GM12892 (cell line): ENCODE data around the gene RPUSD1. TPM values are rescaled to one million over a fixed set of nuclear protein-coding genes. Genes with fewer than 3 reads are reported as not detected.
"Not testable (repeated sequence)": the region's sequence is repeated elsewhere in the genome, so short reads cannot be mapped to it uniquely, and the experiment has no call there.

ENCODE experiments used
- DNase-seq: peaks from one replicate; pipeline ENCODE4 v3.0.0; 2011; ENCODE audit not compliant: insufficient read length
- FAIRE-seq: peaks from 2 replicates; lab custom pipeline; 2011; peaks lifted over from hg19 to GRCh38; lab: Jason Lieb, UNC
- POLR2A ChIP-seq: IDR thresholded peaks from 2 replicates; pipeline ENCODE4 v1.6.1; 2011; ENCODE audit warnings: low read depth, low read length, control low read depth
- POLR2AphosphoS5 ChIP-seq: IDR thresholded peaks from 2 replicates; pipeline ENCODE4 v1.6.1; 2011; ENCODE audit warnings: low read depth, low read length, control low read depth
- TAF1 ChIP-seq: IDR thresholded peaks from 2 replicates; pipeline ENCODE4 v1.6.1; 2011; ENCODE audit warnings: low read depth, mild to moderate bottlenecking, control low read depth, low read length, borderline replicate concordance
- polyA plus RNA-seq: library from polyadenylated mRNA; unstranded; fragments of >200 nt; gene quantifications from one replicate; pipeline ENCODE4 v1.2.1, GENCODE V29; 2012; ENCODE audit warnings: missing spikeins, inconsistent platforms; ENCODE audit not compliant: missing spikeins

RPUSD1 gene, protein sequence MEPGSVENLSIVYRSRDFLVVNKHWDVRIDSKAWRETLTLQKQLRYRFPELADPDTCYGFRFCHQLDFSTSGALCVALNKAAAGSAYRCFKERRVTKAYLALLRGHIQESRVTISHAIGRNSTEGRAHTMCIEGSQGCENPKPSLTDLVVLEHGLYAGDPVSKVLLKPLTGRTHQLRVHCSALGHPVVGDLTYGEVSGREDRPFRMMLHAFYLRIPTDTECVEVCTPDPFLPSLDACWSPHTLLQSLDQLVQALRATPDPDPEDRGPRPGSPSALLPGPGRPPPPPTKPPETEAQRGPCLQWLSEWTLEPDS
- 5.7 TPM for polyA plus RNA-seq

DNA sequence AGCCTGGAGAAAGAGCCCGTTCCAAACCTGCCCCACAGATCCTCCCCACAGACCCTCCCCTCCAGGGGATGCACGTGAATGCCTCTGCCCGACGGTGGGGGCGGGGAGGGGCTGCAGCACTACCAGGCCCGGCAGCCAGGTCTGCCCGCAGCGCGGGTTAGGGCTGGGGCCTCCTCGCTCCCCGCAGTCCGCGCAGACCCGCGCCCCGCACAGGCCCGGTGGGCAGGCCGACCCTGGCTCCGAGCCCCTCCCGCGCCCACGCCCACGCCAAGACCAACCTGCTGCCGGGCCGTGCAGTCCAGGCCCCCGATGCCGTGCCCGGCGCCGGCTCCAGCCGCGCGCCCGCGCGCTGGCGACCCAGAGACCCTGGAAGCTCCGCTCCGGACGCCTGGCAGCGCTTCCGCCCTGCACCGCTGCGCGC lies at the start of gene RPUSD1:
Gene RPUSD1 (minus strand): TSS at position 404 of the 421 bp plus-strand sequence. CDS start 644 bp downstream, outside the sequence.
- FAIRE-seq = no peak
- TF ChIP-seq POLR2A (peak; percentile 69; the same call in 1 of the 2 replicates), TAF1 (peak; percentile 49; the same call in 1 of the 2 replicates), POLR2AphosphoS5 (peak; percentile 52; the same call in 1 of the 2 replicates)

DNA sequence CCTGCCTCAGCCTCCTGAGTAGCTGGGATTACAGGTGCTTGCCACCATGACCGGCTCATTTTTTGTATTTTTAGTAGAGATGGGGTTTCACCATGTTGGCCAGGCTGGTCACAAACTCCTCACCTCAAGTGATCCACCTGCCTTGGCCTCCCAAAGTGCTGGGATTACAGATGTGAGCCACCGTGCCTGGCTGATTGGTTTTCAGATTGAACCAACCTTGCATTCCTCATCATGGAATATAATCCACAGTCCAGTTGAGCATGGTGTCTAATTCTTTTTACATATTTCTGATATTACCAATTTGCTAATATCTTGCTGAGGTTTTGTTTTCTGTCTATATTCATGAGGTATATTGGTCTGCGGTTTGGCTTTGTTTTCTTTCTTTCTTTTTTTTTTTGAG lies 48.6 kb upstream of the RPUSD1 start:
- FAIRE-seq = not testable (repeated sequence)

More for the DNA sequence above, at the start of gene RPUSD1:
- no peak for DNase-seq

DNA sequence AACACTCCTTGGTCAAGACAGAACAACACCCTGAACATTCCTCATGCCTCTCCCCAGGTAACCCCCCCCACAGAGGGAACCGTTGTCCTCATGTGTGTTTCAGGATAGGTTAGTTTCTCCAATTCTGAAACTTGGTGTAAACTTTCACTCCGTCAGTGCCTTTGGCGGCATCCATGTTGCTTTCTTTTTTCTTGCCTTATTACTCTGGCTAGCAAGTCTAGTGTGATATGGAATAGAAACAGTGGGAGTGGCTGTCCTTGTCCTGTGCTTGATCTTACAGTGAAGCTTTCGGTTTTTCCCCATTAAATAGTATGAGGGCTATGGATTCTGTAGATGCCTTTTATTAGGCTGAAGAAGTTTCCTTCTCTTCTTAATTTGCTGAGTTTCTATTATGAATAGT lies 48.0 kb upstream of the RPUSD1 start:
- no peak for TF ChIP-seq POLR2A
- FAIRE-seq = no peak

More for the DNA sequence above, 48.6 kb upstream of the RPUSD1 start:
- DNase-seq = not testable (repeated sequence)

DNA sequence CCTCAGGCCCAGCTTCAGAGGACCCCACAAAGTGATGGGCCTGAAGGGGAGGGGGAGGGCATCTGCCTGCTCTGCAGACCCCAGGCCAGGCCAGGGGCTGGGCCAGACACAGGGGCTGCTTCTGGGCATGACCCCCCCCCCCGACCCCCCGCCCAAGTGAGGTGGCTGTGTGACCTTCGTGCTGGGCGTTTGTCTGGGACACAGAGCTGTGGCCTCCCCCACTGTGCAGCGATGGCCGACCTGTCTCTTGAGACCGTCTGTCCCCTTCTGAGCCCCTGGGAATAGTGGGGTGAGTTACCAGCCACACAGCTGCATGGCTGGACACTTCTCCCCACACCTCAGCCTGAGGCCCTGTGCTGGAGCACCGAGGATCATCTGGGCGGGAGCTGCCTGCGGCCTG lies 47.2 kb upstream of the RPUSD1 start:
- TF ChIP-seq TAF1 (no peak), POLR2AphosphoS5 (no peak), POLR2A (no peak)
- DNase-seq (no peak), FAIRE-seq (no peak)

More for the DNA sequence above, 48.0 kb upstream of the RPUSD1 start:
- no peak for DNase-seq

DNA sequence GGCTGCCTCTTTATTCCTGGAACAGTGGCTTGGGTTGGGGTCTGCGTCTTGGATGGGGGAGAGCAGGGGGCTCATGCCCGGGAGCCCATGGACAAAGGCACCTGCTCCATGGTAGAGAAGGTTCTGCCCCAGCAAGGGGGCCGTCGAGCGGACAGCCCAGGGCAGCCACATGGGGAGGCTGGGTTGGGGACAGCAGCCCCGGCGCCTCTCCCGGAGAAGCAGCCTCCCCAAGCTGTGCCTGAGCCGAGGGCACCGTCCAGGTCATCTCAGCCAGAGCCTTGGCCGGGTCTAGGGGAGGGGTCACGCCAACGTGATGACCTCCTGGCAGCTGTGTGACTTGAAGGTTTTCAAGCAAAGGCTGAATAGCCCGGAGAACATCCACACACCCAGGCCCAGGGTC lies 45.2 kb upstream of the RPUSD1 start:
- TF ChIP-seq POLR2A (no peak), TAF1 (no peak), POLR2AphosphoS5 (no peak)
- FAIRE-seq = no peak
- DNase-seq = no peak

DNA sequence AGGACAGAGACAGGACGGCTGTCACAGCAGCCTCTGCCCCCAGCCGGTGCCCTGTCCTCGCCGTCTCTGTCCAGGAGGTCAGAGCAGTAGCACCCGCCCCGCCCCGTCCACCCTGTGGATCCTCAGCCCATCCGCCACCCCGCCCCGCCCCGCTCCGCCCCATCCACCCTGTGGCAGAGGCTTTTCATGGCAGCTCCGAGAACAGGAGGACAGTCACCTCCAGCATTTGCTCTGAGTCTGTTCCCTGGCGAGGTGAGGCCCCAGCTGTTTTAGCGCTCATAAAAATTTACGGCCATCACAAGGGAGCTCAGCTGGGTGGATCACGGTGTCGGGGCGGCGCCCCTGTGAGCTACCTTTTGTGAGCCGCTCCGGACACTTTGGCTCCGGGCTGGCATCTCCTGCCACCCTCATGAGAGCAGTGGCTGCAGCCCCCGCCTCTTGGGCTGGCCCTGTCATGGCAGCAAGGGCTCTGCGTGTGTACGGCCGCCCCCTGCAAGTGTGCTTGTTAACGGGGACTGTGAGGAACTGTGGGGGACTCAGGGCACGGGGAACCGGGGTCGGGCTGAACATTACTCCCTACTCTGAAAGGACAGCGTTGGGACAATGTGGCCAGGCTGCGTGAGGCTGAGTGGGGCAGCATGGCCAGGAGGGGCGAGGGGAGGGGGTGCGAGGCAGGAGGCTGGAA lies 44.6 kb upstream of the RPUSD1 start:
- FAIRE-seq (no peak), DNase-seq (no peak)
- no peak for TF ChIP-seq POLR2AphosphoS5
- TF ChIP-seq TAF1 = no peak
- TF ChIP-seq POLR2A = no peak

DNA sequence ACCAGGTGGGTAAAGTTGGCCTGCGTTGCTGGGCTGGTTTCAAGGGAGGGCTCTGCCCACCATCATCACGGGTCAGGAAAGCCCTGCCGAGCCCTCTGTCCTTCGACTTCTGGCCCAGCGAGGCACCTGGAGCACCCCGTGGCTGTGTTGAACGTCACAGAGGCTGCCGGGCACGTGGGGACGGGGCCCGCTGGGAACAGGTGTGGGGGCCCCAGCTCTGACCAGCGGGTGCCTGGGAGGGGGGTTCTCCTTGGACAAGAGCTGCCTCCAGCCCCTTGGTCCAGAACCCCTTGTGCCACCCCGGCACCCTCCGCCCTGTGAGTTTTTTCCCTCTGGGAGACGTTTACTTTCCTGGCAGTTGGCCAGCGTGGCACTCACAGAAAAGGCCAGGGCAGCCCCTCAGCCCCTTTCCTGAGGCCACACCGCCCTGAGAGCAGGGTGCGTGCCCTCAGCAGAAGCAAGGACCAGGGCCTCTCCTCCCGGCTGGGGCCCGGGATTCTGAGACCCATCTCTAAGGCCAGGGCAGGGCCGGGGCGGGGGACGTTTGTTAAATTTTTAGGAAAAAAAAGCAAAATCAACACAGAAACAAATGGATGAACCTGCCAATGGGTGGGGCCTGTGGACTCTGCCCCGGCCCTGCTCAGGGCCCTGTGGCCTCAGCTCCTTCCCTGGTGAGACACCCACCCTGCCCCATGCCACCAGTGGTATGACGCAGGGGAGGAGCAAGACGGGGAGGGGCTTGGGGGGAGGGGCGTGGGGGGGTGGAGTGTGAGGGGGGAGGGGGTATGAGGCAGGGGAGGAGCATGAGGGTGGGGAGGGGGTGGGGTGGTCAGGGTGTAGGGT lies 43.6 kb upstream of the RPUSD1 start:
- no peak for TF ChIP-seq POLR2A
- no peak for TF ChIP-seq TAF1
- TF ChIP-seq POLR2AphosphoS5 = no peak
- no peak for FAIRE-seq
- no peak for DNase-seq

DNA sequence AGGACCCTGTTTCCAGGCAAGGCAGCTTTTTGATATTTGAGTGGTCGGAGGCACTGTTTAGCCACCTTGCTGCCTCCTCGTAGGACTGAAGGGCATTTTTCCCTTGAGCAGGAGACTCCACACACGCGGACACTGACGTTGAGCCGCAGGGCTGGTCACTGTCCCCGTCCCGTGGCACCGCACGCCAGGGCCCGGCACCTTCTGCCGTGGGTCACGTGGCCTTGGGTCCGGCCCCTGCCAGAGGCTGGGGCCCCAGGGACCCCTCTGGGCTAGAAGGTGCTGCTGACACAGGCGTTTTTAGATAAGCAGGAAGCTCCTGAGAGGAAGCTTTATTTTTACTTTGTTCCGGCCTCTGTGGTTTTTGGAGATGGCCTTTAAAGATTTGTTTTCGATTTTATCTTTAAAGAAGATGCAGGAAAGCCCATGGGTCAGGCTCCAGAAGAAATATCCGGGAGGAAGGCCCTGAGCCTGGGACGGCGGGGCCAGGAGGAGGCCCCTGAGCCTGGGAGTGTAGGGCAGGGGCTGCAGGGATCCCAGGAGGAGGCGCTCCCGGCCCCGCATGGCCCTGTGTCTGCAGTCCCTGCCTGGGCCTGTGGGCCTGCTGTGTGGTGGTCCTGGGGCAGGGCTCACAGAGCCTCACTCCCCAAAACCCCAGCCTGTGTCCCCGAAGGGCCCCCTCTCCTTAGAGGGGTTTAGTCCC lies 42.8 kb upstream of the RPUSD1 start:
- FAIRE-seq (no peak), DNase-seq (no peak)
- TF ChIP-seq TAF1 (no peak), POLR2A (no peak), POLR2AphosphoS5 (no peak)

DNA sequence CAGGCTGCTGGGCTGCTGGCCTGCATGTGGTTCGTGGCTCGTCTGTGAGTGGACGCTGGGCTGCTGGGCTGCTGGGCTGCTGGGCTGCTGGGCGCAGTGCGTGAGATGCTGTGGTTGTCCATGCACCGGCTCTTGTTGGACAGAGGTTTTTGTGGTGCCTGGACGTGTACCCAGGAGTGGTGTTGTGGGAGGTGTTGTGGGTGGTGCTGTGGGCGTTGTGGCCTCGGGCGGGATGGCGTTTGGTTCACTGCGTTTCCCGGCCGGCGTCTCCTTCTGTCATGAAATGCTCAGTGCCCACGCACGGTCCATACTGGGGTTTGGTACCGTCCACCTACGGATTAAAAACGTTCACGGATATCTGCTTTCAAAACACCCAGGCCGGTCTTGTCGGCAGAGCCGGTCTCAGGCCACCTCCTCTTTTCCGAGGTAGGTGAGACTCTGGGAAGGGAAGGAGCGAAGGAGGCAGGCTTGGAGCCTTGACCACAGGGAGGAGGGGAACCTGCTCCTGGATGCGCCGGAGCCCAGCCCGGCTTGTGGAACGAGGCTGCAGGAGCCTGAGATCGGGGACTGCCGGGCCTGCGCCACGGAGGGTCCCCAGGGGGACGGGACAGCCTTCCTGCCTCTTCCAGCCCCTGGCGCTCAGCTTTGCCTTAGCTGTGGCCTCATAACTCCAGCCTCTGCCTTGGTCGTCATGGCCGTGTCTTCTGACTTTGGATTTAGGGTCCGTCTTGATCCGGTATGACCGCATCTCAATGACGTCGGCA lies 42.1 kb upstream of the RPUSD1 start:
- TF ChIP-seq POLR2AphosphoS5 (no peak), POLR2A (no peak), TAF1 (no peak)
- FAIRE-seq (no peak), DNase-seq (no peak)

DNA sequence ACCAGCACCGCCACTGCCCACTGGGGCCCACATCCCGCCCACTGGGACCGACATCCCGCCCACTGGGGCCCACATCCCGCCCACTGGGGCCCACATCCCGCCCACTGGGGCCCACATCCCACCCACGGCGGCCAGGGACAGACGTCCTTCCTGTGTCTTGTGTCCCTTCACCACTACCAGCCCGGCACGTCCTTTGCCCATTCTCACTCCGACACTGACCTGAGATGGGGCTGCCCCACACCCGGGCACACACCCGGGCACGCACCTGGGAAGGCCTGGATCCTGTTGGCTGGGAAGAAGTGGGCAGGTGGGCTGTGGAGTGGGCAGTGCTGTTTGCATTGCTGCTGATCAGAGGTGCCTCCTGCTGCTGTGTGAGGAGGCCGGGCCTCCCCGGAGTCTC lies 40.7 kb upstream of the RPUSD1 start:
- FAIRE-seq (no peak), DNase-seq (no peak)
- no peak for TF ChIP-seq POLR2A
- no peak for TF ChIP-seq TAF1
- no peak for TF ChIP-seq POLR2AphosphoS5

DNA sequence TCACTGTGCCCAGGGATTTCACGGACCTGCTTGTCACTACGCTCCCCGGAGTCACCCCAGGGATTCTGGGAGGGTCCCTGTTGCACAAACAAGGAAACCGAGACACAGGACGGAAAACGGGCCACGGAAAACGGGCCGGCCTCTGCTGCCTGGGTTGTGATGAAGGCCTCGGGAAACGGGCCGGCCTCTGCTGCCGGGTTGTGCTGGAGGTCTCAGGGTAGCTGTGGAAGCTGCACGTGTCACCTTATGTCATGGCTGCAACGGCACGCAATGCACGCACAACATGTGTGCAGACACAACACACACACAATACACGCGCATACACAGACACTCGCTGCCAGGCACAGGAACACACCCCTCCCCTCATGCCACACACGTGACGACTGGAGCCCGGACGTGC lies 39.3 kb upstream of the RPUSD1 start:
- TF ChIP-seq POLR2AphosphoS5 (no peak), POLR2A (no peak), TAF1 (no peak)
- DNase-seq (no peak), FAIRE-seq (no peak)
